Renal pelvis (tissue), 4 donors: ENCODE data around the gene GMPR2. TPM values are rescaled to one million over a fixed set of nuclear protein-coding genes. Genes with fewer than 3 reads are reported as not detected.

Experiments
- DNase-seq: peaks from one replicate; pipeline ENCODE4 v3.0.0-alpha.2; 2013
- polyA plus RNA-seq, 3 donors: library from polyadenylated mRNA; unstranded; fragments of 120-200 nt; gene quantifications; one replicate each; pipeline ENCODE4 v1.2.1, GENCODE V29; 2013; ENCODE audit not compliant: insufficient read length in 3 of 3

Gene GMPR2
- polyA plus RNA-seq, 3 donors = 120 to 132 (median 123) TPM

GRCh38 chr14:24262821-24263733 is 30.3 kb downstream of the GMPR2 start, which contains the start of gene TGM1:
Gene TGM1 (minus strand): TSS chr14:24263177. CDS start chr14:24262352, 825 bp downstream.
- DNase-seq = no peak

- no peak for DNase-seq
Observed at GRCh38 chr14:24263848-24264247, 31.1 kb downstream of the GMPR2 start.

GRCh38 chr14:24264298-24264697 is 31.6 kb downstream of the GMPR2 start:
- no peak for DNase-seq

- DNase-seq = no peak
Observed at GRCh38 chr14:24266344-24267244, 33.9 kb downstream of the GMPR2 start.

GRCh38 chr14:24267516-24267915 is 34.8 kb downstream of the GMPR2 start:
- no peak for DNase-seq

GRCh38 chr14:24268225-24268624 is 35.5 kb downstream of the GMPR2 start:
- no peak for DNase-seq

GRCh38 chr14:24269368-24269767 is 36.6 kb downstream of the GMPR2 start:
- DNase-seq = no peak

- no peak for DNase-seq
Observed at GRCh38 chr14:24269910-24270536, 37.3 kb downstream of the GMPR2 start.

GRCh38 chr14:24270537-24271133 is 37.9 kb downstream of the GMPR2 start:
- DNase-seq = no peak

- peak; percentile 91 for DNase-seq
Observed at GRCh38 chr14:24271134-24271833, 38.6 kb downstream of the GMPR2 start, which contains the start of gene RABGGTA. Gene RABGGTA (minus strand): TSS chr14:24271597. CDS start chr14:24271115, 482 bp downstream.

- no peak for DNase-seq
Observed at GRCh38 chr14:24271834-24272263, 39.1 kb downstream of the GMPR2 start.

- DNase-seq = no peak
Observed at GRCh38 chr14:24272467-24272866, 39.7 kb downstream of the GMPR2 start.

- no peak for DNase-seq
Observed at GRCh38 chr14:24273422-24273998, 40.8 kb downstream of the GMPR2 start.

GRCh38 chr14:24274101-24274543 is 41.4 kb downstream of the GMPR2 start:
- DNase-seq = no peak

GRCh38 chr14:24277071-24277470 is 44.3 kb downstream of the GMPR2 start:
- no peak for DNase-seq

GRCh38 chr14:24277606-24278321 is 45.0 kb downstream of the GMPR2 start:
- no peak for DNase-seq

- DNase-seq = no peak
Observed at GRCh38 chr14:24278424-24278823, 45.7 kb downstream of the GMPR2 start.

GRCh38 chr14:24279301-24280186 is 46.8 kb downstream of the GMPR2 start:
- DNase-seq = no peak
